Kidney glomerular epithelial cell (primary cell): ENCODE data around the gene SRCAP.

Experiments
- DNase-seq: peaks from one replicate; lab custom pipeline; 2025; lab: John Stamatoyannopoulos, UW

The SRCAP gene

DNA sequence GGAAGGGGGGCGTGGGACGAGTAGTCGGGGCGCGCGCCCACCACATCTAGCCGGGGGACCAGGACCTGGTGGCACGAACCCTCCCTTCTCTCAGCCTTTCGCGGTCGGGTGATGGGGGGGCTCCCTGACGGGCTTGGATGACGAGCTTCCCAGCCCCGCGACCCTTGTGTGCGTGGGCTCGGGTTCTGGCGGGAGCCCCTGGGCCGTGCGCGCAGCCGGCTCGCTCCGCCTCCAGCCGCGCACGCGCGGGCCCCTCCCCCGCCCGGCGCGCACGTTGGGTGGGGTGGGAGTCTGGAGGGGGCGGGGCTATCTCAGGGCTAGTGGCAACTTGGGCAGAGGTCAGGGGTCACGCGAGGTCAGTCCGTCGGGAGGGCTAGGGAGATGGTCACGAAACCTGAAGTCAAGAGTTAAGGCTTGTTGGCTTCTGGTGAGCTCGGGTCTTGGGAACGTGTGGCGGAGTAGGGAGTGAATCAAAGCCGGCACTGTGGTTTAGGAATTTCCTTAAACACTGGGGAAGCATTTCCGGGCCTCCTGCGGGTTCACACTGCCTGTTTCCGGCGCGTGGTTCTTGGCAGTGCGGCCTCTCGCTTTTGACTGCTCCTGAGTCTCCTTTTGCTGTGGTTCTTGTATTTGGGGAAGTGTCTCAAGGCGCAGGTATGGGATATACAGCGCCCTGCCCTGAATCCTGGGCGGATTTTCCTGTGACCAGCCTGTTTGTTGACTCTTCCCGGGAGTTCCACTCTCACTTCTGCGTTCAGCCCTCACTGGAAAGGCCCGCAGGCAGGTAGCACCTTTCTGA is at the start of gene SRCAP:
TSS of gene SRCAP (plus strand) at position 356 of the 799 bp plus-strand sequence. CDS start 1,654 bp downstream, outside the sequence.
- DNase-seq: peak; percentile 67

DNA sequence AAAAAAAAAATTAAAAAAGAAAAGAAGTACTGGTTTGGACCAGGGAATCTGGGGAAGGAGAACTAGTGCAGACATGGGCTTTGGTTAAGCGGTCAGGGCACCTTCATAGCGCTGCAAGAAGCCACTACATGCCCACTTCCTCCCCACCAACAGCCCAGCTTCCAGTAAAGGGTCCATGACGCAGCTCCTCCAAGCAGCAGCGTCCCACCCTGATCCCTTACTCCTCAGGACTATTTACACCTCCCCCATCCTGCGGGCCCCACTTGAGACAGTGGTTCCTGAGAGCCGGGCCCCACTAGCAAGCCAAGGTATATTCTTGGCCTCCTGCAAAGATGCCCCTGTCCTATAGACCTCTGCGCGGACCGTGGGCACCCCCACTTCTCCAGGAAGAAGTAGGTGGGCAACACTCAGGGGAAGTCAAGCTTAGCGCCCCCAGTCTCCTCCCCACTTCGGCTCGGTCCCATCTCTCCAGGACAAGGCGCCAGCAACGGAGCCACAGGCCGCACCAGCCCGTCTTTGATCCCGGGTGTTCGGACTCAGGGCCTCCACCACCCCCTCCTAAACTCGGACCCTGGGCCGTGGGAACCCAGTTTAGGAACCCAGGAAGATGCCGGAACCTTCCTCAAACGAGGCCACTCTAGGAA is 49.1 kb upstream of the SRCAP start:
- no peak for DNase-seq

DNA sequence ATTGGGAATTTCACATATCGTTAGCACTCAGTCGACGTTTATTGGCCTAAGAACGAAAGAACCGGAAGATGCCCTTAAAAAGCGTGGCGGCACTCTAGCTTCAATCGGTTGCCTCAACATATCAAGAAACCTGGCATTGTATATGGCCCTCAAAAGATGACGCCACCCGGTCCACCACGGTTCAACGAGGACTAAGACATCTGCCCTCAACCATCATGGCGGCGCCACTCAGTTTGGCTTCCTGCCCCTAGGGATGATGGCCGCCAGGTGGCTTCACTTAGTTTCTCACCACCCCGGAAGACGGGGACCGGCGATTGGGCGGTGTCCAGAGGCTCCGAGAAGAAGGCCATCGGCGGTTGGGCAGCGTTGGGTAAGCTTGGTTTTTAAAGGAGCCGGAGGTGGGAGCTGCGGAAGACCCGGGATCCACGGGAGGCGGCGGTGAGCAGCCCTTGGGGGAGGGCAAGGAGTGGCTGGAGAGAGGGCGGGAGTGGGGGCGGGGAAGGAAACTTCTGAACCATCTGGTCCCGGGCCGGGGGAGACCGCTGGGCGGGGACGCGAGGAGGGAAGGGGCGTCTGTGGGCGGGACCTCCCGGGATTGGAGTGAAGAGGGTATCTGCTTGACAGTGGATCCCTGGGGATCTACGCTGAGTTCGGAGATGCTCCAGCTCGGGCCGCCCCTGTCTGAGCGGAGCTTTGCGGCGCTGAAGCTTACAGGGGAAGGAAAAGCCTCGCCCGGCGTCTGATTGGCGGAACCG is 48.4 kb upstream of the SRCAP start, which contains the start of gene PRR14:
TSS of gene PRR14 (plus strand) at position 592 of the 755 bp plus-strand sequence. CDS start 686 bp downstream, outside the sequence.
- peak; percentile 99 for DNase-seq

DNA sequence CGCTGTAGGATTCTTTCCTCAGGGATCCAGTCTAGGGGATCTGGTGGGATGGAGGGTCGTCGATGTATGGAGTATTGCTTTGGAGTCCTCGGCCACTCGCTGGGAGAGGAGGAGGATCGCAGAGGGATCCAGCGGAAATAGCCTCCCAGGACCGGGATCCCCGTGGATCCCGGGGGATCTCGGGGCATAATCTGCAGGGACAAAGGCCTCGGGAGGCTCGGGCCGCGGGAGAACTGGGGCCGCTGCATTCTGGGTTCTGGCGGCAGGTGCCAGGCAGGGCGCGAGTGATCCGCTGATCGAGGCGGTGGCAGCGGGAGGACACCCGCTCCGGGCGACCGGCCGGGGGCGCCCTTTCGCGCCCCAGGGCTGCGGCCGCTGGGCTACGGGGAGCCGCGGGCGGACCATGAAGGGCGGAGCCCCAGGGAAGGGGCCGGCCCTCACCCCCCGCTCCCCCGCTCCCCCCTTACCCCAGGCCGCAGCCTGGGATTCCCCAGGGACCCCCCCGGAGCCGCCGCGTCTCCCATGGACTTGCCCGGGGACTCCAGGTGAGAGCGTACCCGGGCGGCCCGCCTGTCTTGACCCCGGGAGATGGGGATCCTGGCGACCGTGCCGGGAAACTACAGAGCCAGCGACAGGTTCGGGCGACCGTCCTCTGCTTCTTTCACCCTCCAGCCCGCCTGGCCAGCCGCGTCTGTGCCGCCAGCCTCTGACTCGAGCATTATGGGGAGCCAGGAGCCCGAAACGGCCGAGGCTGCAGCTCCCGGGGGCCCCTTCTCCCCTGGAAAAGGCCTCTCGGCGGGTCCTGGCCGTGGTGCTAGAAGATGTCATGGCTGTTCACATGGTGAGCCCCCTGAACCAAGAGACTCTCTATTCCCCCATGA is 47.6 kb upstream of the SRCAP start:
- peak; percentile 58 for DNase-seq

- DNase-seq: no peak
Observed at GRCh38 chr16:30652005-30652296, 47.0 kb upstream of the SRCAP start.

DNA sequence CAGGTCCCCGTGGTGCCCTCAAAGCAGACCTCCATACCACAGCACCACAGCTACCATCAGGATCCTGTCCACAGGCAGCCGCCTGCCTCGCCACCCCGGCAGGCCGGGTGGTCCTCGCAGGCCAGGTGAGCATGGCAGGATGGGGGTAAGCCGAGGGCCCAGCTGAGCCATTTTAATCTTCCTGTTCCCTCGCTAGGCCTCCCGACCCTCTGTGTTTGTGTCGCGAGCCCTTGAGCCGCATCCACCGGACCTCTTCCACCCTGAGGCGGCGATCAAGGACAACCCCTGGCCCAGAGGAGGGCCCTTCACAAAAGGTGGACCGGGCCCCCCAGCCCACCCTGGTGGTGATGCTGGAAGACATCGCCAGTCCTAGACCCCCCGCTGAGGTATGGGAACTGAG is 46.3 kb upstream of the SRCAP start:
- no peak for DNase-seq

DNA sequence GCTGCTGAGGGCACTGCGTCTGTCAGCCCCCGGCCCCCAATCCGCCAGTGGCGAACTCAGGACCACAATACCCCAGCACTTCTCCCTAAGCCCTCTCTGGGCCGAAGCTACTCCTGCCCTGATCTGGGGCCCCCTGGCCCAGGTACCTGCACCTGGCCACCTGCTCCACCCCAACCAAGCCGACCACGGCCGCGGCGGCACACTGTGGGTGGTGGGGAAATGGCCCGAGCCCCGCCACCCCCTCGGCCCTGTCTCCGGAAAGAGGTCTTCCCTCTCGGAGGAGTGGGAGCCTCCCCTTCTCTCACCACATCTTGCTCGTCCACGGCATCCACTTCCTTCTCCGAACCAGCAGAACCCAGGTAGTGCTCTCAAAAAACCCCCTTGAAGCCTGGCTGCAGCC is 44.1 kb upstream of the SRCAP start:
- DNase-seq: no peak

GRCh38 chr16:30655815-30656347 is 43.1 kb upstream of the SRCAP start:
- DNase-seq: no peak

- no peak for DNase-seq
Observed at GRCh38 chr16:30656388-30656787, 42.6 kb upstream of the SRCAP start.

DNA sequence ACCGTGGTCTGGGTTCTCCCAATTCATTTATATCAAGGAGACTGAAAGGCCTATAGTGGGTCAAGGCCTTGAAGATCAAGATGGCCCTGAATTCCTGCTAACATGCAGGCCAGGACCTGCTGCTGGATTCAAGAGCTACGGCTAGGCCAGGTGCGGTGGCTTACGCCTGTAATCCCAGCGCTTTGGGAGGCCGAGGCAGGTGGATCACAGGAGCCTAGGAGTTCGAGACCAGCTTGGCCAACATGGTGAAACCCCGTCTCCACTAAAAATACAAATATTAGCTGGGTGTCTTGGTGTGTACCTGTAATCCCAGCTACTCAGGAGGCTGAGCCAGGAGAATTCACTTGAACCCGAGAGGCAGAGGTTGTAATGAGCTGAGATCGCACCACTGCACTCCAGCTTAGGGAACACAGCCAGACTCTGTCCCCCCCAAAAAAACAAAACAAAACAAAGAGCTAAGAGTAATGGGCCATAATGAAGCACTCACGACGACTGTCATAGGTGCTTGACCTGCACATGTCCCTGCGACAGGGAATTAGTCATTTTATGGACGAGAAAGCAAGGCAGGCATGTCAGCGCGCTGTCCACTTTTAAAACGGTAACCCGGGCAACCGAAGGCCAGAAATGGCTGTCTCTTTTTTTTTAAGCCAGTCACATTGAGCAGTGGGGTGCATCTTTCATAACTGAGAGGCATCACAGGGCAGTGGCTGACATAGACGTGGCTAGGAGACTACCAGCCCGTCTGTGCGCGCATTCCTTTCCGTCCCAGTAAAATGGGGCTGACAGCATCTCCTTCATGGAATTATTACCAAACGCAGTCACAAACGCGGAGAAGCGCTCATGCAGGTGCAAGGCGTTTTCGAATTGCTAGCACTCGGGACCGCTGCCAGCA is 41.8 kb upstream of the SRCAP start:
- DNase-seq: peak; percentile 59

- peak; percentile 99 for DNase-seq
Observed at GRCh38 chr16:30657866-30658730, 40.9 kb upstream of the SRCAP start, which contains the start of gene FBRS. Gene FBRS, plus strand, starts transcription at chr16:30658431. Its CDS starts 1,088 bp downstream, at chr16:30659519.

- DNase-seq: peak; percentile 95
Observed at GRCh38 chr16:30658731-30659506, 40.1 kb upstream of the SRCAP start.

DNA sequence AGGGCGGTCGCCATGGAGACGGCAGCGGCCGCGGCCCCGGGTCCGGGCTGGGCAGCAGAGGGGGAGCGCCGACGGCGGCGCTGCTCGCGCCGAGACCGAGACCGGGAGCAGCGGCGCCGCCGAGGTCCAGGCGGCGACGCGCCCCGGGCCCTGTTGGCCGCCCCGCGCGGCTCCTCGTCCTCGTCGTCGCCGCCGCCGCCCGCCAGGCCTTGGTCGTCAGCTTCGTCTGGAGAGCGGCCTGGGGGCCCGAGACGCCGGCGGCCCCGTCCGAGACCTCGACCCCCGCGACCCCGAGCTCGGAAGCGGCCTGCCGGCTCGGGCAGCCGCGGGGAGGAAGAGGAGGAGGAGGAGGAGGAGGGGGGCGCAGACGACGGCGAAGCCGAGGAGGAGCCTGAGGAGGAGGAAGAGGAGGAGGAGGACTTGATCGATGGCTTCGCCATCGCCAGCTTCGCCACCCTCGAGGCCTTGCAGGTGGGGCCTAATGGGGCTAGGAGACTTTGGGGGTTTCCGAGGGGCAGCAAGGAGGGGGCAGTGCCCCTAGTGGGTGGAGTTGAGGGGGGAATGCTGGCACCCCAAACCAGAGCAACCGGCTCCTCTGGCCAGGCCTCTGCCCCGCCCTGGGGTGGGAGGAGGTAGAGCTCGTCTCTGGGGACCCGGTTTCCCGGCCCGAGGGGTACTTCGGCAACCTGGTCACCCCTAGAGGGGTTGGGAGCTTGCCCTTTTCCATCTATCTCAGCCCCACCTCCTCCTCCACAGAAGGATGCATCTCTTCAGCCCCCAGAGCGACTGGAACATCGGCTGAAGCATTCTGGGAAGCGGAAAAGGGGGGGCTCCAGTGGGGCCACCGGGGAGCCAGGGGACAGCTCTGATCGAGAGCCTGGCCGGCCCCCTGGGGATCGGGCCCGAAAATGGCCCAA is 39.2 kb upstream of the SRCAP start:
- DNase-seq: no peak

- no peak for DNase-seq
Observed at GRCh38 chr16:30660424-30661261, 38.3 kb upstream of the SRCAP start.

DNA sequence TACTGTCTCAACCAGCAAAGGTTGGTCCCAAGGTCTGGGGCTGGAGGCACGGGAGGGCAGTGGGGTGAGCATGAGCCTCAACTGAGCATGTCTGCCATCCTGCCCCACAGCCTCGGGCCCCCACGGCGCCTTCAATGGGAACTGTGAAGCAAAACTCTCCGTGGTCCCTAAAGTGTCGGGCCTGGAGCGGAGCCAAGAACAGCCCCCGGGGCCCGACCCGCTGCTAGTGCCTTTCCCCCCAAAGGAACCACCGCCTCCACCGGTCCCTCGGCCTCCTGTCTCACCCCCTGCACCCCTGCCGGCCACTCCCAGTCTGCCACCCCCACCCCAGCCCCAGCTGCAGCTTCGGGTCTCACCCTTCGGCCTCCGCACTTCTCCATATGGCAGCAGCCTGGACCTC is 36.5 kb upstream of the SRCAP start:
- DNase-seq: no peak

DNA sequence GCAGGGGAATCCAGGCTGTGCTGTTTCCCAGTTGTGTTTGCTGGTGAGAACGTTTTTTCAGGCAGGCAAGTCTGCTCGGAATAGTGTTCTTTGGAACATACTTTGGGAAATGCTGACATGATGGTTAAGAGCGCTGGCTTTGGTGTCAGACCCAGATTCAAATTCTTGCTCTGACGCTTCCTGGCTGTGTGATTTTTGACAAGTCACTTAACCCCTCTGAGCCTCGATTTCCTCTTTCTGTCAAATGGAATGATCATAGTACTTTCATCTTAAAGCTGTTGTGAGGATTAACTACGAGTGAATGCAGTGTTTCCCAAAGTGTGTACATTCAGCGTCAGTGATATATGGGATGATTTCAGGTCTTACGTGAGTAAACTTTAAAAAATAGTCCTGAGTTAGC is 35.9 kb upstream of the SRCAP start:
- no peak for DNase-seq

DNA sequence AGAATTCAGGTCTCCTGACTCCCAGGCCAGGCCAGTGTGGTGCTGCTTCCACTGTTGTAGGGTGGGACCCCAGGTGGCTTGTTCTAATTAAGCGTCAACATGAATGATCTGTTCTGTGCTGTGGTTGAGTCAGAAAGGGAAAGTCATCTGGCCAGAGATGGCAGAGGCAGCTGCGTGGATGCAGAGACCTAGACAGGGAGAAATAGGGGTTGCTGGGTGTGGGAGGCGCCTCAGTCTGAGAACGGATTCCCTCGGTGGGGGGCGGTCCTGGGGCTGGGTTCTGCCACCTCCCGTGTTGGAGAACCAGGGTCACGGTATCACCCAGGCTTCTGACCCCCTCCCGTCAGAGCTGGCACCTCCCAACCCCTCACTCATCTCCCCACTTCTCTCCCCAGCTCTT is 35.2 kb upstream of the SRCAP start:
- no peak for DNase-seq
